HFFc6 (cell line): ENCODE results near the gene SSBP4. TPM values are rescaled to one million over a fixed set of nuclear protein-coding genes. Genes with fewer than 3 reads are reported as not detected.

Experiments used
- DNase-seq: peaks from one replicate; pipeline ENCODE4 v3.0.0-alpha.2; 2018
- H3K27ac Mint-ChIP-seq: 2 replicates; pipeline ENCODE4 v1.8.0; 2020; ENCODE audit warnings: mild to moderate bottlenecking, mixed read lengths
- H3K27me3 Mint-ChIP-seq: 2 replicates; pipeline ENCODE4 v1.8.0; 2021; ENCODE audit warnings: mild to moderate bottlenecking, moderate library complexity, mixed read lengths; ENCODE audit not compliant: insufficient read depth
- H3K36me3 Mint-ChIP-seq: 2 replicates; pipeline ENCODE4 v1.8.0; 2021; ENCODE audit warnings: low read depth, mixed read lengths
- H3K4me1 Mint-ChIP-seq: 2 replicates; pipeline ENCODE4 v1.8.0; 2020; ENCODE audit warnings: low read depth, mixed read lengths
- H3K4me3 Mint-ChIP-seq: 2 replicates; pipeline ENCODE4 v1.8.0; 2020; ENCODE audit warnings: mild to moderate bottlenecking, moderate library complexity, mixed read lengths
- H3K9me3 Mint-ChIP-seq: 2 replicates; pipeline ENCODE4 v1.8.0; 2020; ENCODE audit warnings: mild to moderate bottlenecking, mixed read lengths
- CTCF ChIP-seq: fragments of 200-600 bp; sonication (generic); IDR thresholded peaks from 2 replicates; pipeline ENCODE4 v1.5.0; 2021; ENCODE audit warnings: antibody characterized with exemption, mild to moderate bottlenecking
- total RNA-seq, 6 experiments: library from RNA; stranded (reverse); fragmentation: NEBNext Ultra II Directional; extraction: Animal tissue kit (Norgen Biotek cat#: 25700); gene quantifications; 2 replicates in 1 of 6; 3 replicates in 5 of 6; pipeline ENCODE4 v1.2.3, GENCODE V29; 2021

The SSBP4 gene
- total RNA-seq, 6 experiments from 2014 or later: 76.4 to 84.3 (median 80.4) TPM

- H3K4me3 Mint-ChIP-seq: no peak overlapping the region
- H3K27ac Mint-ChIP-seq: no peak overlapping the region
- DNase-seq: no peak
- H3K27me3 Mint-ChIP-seq: no peaks in the 10 kb centered on the region; the same call in 1 of the 2 replicates
- peaks cover 15% of the 10 kb centered on the region for H3K4me1 Mint-ChIP-seq
- TF ChIP-seq CTCF: no peak
- H3K9me3 Mint-ChIP-seq: no peaks in the 10 kb centered on the region
- H3K36me3 Mint-ChIP-seq: no peaks in the 10 kb centered on the region
These were observed 12.4 kb upstream of the SSBP4 start for GRCh38 chr19:18406749-18407148.

GRCh38 chr19:18408053-18408476, 11.1 kb upstream of the SSBP4 start:
- H3K4me3 Mint-ChIP-seq: no peak overlapping the region
- peak; percentile 72 for TF ChIP-seq CTCF
- H3K9me3 Mint-ChIP-seq: no peaks in the 10 kb centered on the region
- no peaks in the 10 kb centered on the region for H3K36me3 Mint-ChIP-seq
- peaks cover 1% of the 10 kb centered on the region for H3K27me3 Mint-ChIP-seq
- no peak overlapping the region for H3K27ac Mint-ChIP-seq
- no peak for DNase-seq
- H3K4me1 Mint-ChIP-seq: peaks cover 9% of the 10 kb centered on the region

GRCh38 chr19:18412610-18413239, 6.5 kb upstream of the SSBP4 start:
- TF ChIP-seq CTCF: peak; percentile 24; the same call in 1 of the 2 replicates
- no peaks in the 10 kb centered on the region for H3K9me3 Mint-ChIP-seq
- H3K4me1 Mint-ChIP-seq: peaks cover 44% of the 10 kb centered on the region
- no peak for DNase-seq
- H3K27me3 Mint-ChIP-seq: peaks cover 6% of the 10 kb centered on the region
- no peak overlapping the region for H3K27ac Mint-ChIP-seq
- H3K4me3 Mint-ChIP-seq: no peak overlapping the region
- H3K36me3 Mint-ChIP-seq: no peaks in the 10 kb centered on the region

GRCh38 chr19:18414504-18415177, 4.6 kb upstream of the SSBP4 start:
- H3K27me3 Mint-ChIP-seq: peaks cover 10% of the 10 kb centered on the region
- H3K27ac Mint-ChIP-seq: peak overlapping the region; percentile 100
- peaks cover 58% of the 10 kb centered on the region for H3K4me1 Mint-ChIP-seq
- H3K36me3 Mint-ChIP-seq: no peaks in the 10 kb centered on the region
- peak overlapping the region; percentile 92 for H3K4me3 Mint-ChIP-seq
- no peak for DNase-seq
- no peak for TF ChIP-seq CTCF
- no peaks in the 10 kb centered on the region for H3K9me3 Mint-ChIP-seq

- Mint-ChIP-seq H3K9me3 (no peaks in the 10 kb centered on the region), H3K4me3 (peak overlapping the region; percentile 92), H3K27me3 (peaks cover 10% of the 10 kb centered on the region), H3K27ac (peak overlapping the region; percentile 100), H3K4me1 (peaks cover 57% of the 10 kb centered on the region), H3K36me3 (no peaks in the 10 kb centered on the region)
- TF ChIP-seq CTCF: no peak
- peak; percentile 63 for DNase-seq
These were observed 3.9 kb upstream of the SSBP4 start for GRCh38 chr19:18415178-18415867.
